IPS-11a (cell line): ENCODE data around the gene GPER1.
"Not testable (repeated sequence)": the region's sequence is repeated elsewhere in the genome, so short reads cannot be mapped to it uniquely, and the experiment has no call there.

Source experiments
- H3K4me3 ChIP-seq: one replicate; pipeline ENCODE4 v1.5.1; 2013; ENCODE audit warnings: low read depth, low read length, control low read depth

Gene GPER1

DNA sequence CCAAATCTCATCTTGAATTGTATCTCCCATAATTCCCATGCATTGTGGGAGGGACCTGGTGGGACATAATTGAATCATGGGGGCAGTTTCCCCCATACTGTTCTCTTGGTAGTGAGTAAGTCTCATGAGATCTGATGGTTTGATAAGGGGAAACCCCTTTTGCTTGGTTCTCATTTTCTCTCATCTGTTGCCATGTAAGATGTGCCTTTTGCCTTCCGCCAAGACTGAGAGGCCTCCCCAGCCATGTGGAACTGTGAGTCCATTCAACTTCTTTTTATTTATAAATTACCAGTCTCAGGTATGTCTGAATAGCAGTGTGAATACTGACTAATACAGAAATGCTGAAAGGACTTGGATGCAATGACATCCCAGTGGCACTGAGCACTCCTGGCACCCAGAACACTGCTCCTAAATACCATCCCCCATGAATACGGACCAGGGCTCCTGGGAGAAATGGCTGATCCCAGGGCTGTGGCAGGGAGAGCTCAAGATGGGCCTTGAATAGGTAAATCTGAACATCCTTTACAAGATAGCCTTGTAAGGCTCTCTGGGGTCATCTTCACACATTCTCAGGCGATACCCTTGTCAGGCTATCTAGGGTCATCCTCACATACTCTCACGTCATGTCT is 52.7 kb downstream of the GPER1 start:
- no peak overlapping the region for H3K4me3 ChIP-seq

- H3K4me3 ChIP-seq, result no peak overlapping the region
These were observed 53.7 kb downstream of the GPER1 start for GRCh38 chr7:1141651-1142050.

DNA sequence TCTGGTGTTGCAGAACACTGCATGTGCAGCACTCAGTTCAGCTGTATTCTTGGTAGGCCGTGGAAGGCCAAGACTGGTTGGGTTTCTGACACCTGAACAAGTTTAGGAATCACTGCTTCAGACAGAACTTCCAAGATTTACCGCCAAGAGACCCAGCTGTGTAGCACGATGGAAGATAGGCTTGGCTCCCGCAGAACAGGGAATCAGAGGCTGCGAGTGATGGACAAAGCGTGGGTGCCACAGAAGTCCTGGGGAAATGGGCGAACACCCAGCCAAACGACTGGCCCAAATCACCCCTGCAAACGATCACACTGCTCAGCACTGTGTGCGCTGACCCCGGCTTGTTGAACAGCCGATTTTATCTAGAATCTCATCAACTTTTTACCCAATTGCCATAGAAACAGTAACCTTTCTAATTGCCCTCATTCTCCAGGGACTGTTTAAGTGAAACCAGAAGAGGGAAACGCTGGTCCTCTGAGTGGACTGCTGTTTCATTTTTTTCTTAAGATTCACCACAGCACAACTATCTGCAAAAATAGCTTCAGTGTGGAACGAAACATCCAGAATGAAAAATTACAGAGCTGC is 54.2 kb downstream of the GPER1 start:
- H3K4me3 ChIP-seq, result no peak overlapping the region

GRCh38 chr7:1143031-1143430 is 55.1 kb downstream of the GPER1 start:
- not testable (repeated sequence) for H3K4me3 ChIP-seq
